CD4-positive, alpha-beta memory T cell (primary cell): ENCODE results near the gene KMT2A. TPM values are rescaled to one million over a fixed set of nuclear protein-coding genes. Genes with fewer than 3 reads are reported as not detected.
"Not testable (repeated sequence)": the region's sequence is repeated elsewhere in the genome, so short reads cannot be mapped to it uniquely, and the experiment has no call there.

Experiments
- CTCF ChIA-PET: fragments of 350-600 bp; sonication (Branson Sonifier 250); formaldehyde crosslinking; loops from one replicate; lab custom pipeline; 2021; ENCODE audit warnings: inconsistent platforms; ENCODE audit not compliant: partially characterized antibody; lab: Charles Lee
- POLR2A ChIA-PET: fragments of 350-600 bp; sonication (Branson Sonifier 250); formaldehyde crosslinking; loops from one replicate; lab custom pipeline; 2021; ENCODE audit not compliant: partially characterized antibody; lab: Charles Lee
- DNase-seq, 5 donors: peaks; one replicate each; pipeline versions ENCODE4 v3.0.0 to v3.0.0-alpha.2; 2020 to 2022; ENCODE audit warnings: mixed read lengths in 1 of 5
- H3K27ac ChIP-seq: one replicate; pipeline ENCODE4 v1.7.0; 2013; ENCODE audit warnings: low read depth, low read length
- H3K27me3 ChIP-seq: 2 replicates; pipeline ENCODE4 v1.7.0; 2013; ENCODE audit warnings: mild to moderate bottlenecking, low read length, moderate library complexity; ENCODE audit not compliant: insufficient read depth
- H3K36me3 ChIP-seq: 2 replicates; pipeline ENCODE4 v1.7.0; 2013; ENCODE audit warnings: mild to moderate bottlenecking, low read length, moderate library complexity; ENCODE audit not compliant: insufficient read depth
- H3K4me1 ChIP-seq: 2 replicates; pipeline ENCODE4 v1.7.0; 2013; ENCODE audit warnings: mild to moderate bottlenecking, low read length, moderate library complexity; ENCODE audit not compliant: insufficient read depth
- H3K4me3 ChIP-seq, 2 donors: one replicate each; pipeline ENCODE4 v1.7.0; 2013; ENCODE audit warnings: low read length in 2 of 2, mild to moderate bottlenecking in 1 of 2
- H3K9me3 ChIP-seq, 2 donors: one replicate each; pipeline ENCODE4 v1.7.0; 2013; ENCODE audit warnings: low read length in 2 of 2, control low read depth in 1 of 2; ENCODE audit not compliant: control insufficient read depth in 1 of 2
- H3K27ac Mint-ChIP-seq, 7 donors: one replicate each; pipeline ENCODE4 v1.8.0; 2020 to 2021; ENCODE audit warnings: mixed read lengths in 7 of 7, mild to moderate bottlenecking in 6 of 7, inconsistent platforms in 3 of 7, moderate library complexity in 3 of 7
- H3K27me3 Mint-ChIP-seq, 2 donors: one replicate each; pipeline ENCODE4 v1.8.0; 2020 to 2021; ENCODE audit warnings: mixed read lengths in 2 of 2
- H3K36me3 Mint-ChIP-seq, 2 donors: one replicate each; pipeline ENCODE4 v1.8.0; 2020 to 2021; ENCODE audit warnings: mixed read lengths in 2 of 2, inconsistent platforms in 1 of 2, mild to moderate bottlenecking in 1 of 2
- H3K4me1 Mint-ChIP-seq, 4 donors: one replicate each; pipeline ENCODE4 v1.8.0; 2020 to 2021; ENCODE audit warnings: mixed read lengths in 4 of 4, mild to moderate bottlenecking in 1 of 4
- H3K4me3 Mint-ChIP-seq, 8 donors: one replicate each; pipeline ENCODE4 v1.8.0; 2020 to 2021; ENCODE audit warnings: mixed read lengths in 8 of 8, mild to moderate bottlenecking in 7 of 8, moderate library complexity in 6 of 8, inconsistent platforms in 3 of 8
- H3K9me3 Mint-ChIP-seq, 8 donors: one replicate each; pipeline ENCODE4 v1.8.0; 2020 to 2021; ENCODE audit warnings: mixed read lengths in 8 of 8, mild to moderate bottlenecking in 5 of 8, inconsistent platforms in 3 of 8, moderate library complexity in 1 of 8
- intact Hi-C: fragments of 100-400 bp; cut with micrococcal nuclease; formaldehyde crosslinking; loops from one replicate; pipeline ENCODE4 v1.15.1; 2023
- polyA plus RNA-seq, 2 donors: library from polyadenylated mRNA; unstranded; fragments of 300-500 nt; fragmentation: Illumina TruSeq; gene quantifications; one replicate each; pipeline ENCODE4 v1.2.3, GENCODE V29; 2021
- total RNA-seq, 2 experiments: library from RNA; stranded (reverse); gene quantifications; one replicate each; pipeline ENCODE4 v1.2.3, GENCODE V29; 2021

KMT2A gene
- total and polyA plus RNA-seq, 4 experiments from 2014 or later: 4.6 to 202 (median 118) TPM

DNA sequence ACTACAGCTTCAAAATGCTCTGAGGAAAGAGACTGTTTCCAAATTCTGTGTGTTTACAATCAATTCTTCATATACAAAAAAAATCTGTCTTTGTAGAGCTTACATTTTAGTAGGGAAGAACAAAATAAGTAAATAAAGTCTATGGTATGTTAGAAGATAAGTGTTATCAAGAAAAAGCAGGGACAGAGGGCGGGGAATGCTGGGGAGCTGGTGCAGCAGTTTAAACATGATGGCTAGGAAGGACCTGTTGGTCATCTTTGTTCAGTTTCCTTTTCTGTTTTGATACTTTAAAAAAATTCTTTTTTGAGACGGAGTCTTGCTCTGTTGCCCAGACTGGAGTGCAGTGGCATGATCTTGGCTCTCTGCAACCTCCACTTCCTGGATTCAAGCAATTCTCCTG, 110.8 kb downstream of the KMT2A start:
- Mint-ChIP-seq H3K27ac (peak overlapping the region in 2 of 7 donors; percentile 28 to 86), H3K27me3 (no peaks in the 10 kb centered on the region), H3K4me3 (no peak overlapping the region), H3K9me3 (no peaks in the 10 kb centered on the region), H3K36me3 (peaks cover 20 to 31% of the 10 kb centered on the region in 2 donors), H3K4me1 (no peaks in the 10 kb centered on the region)
- ChIA-PET POLR2A (interaction anchor here (0.6 kb wide), 1 partner anchor 1283 kb away, joined by 4 read pairs; no protein-coding TSS in a partner anchor), CTCF (no interaction called here)
- Histone ChIP-seq H3K4me1 (no peaks in the 10 kb centered on the region), H3K27me3 (no peaks in the 10 kb centered on the region), H3K36me3 (peaks cover 6% of the 10 kb centered on the region), H3K9me3 (no peaks in the 10 kb centered on the region), H3K4me3 (no peak overlapping the region), H3K27ac (no peak overlapping the region)
- DNase-seq: no peak
- intact Hi-C loops: no loop called here

DNA sequence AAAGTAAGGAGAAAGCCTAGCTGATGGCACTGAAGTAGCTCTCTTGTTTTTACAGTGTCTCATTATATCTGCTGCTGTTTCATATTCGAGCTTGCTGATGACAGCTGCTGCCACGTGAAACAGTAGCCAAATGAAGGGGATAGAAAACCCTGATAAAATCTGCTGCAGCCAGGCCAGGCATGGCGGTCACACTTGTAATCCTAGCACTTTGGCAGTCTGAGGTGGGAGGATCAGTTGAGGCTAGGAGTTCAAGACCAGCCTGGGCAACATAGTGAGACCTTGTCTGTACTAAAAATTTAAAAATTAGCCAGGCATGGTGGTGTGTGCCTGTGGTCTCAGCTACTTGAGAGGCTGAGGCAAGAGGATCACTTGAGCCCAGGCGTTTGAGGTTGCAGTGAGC, 116.0 kb downstream of the KMT2A start:
- DNase-seq: no peak
- Mint-ChIP-seq H3K27ac (no peak overlapping the region), H3K27me3 (no peaks in the 10 kb centered on the region), H3K4me3 (no peak overlapping the region), H3K9me3 (no peaks in the 10 kb centered on the region), H3K4me1 (no peaks in the 10 kb centered on the region), H3K36me3 (peaks cover 34 to 35% of the 10 kb centered on the region in 2 donors)
- Histone ChIP-seq H3K27ac (no peak overlapping the region), H3K4me1 (no peaks in the 10 kb centered on the region), H3K4me3 (no peak overlapping the region), H3K9me3 (no peaks in the 10 kb centered on the region), H3K27me3 (no peaks in the 10 kb centered on the region), H3K36me3 (peaks cover 24% of the 10 kb centered on the region)
- intact Hi-C loops: no loop called here
- ChIA-PET CTCF (interaction anchor here (0.7 kb wide), 1 partner anchor 309 kb away, joined by 3 read pairs; no protein-coding TSS in a partner anchor), POLR2A (no interaction called here)

GRCh38 chr11:118560806-118561205, 124.5 kb downstream of the KMT2A start:
- Mint-ChIP-seq H3K27me3 (no peaks in the 10 kb centered on the region), H3K36me3 (peaks cover 17 to 21% of the 10 kb centered on the region in 2 donors), H3K4me1 (peaks cover 8 to 17% (median 14%) of the 10 kb centered on the region in 4 donors), H3K9me3 (no peaks in the 10 kb centered on the region), H3K27ac (no peak overlapping the region), H3K4me3 (no peak overlapping the region)
- intact Hi-C loops: no loop called here
- Histone ChIP-seq H3K36me3 (peaks cover 11% of the 10 kb centered on the region), H3K27ac (no peak overlapping the region), H3K27me3 (no peaks in the 10 kb centered on the region), H3K4me3 (no peak overlapping the region), H3K9me3 (no peaks in the 10 kb centered on the region), H3K4me1 (peaks cover 5% of the 10 kb centered on the region)
- no peak for DNase-seq
- ChIA-PET CTCF (no interaction called here), POLR2A (no interaction called here)

DNA sequence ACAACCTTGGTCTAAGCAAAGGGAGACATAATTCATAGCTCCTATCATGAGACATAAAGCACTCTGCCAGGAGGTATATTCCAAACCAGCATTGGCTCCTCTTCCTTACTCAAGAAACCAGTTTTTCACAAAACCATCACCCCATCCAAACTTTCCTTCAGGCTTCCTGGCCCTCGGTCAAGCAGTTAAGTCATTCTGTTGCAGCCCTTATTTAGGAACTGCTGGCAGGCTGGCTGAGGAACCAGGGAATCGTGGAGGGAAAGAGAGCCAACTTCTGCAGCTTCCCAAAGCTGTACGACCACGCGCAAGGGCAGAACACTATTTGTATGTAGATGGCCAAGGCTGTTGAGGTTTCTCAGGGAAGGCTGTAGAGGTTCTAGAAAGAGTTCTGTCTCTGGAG, 128.8 kb downstream of the KMT2A start:
- ChIA-PET CTCF (no interaction called here), POLR2A (interaction anchor here (1.1 kb wide), 1 partner anchor 43 kb away, joined by 4 read pairs; no protein-coding TSS in a partner anchor)
- DNase-seq: no peak
- H3K9me3 Mint-ChIP-seq: no peaks in the 10 kb centered on the region
- Histone ChIP-seq H3K27me3 (no peaks in the 10 kb centered on the region), H3K27ac (no peak overlapping the region), H3K4me3 (no peak overlapping the region), H3K36me3 (no peaks in the 10 kb centered on the region), H3K4me1 (peaks cover 5% of the 10 kb centered on the region), H3K9me3 (no peaks in the 10 kb centered on the region)
- H3K4me3 Mint-ChIP-seq: peak overlapping the region; percentile 50 to 90 (median 70)
- peak overlapping the region; percentile 54 to 92 (median 82) for H3K27ac Mint-ChIP-seq
- H3K27me3 Mint-ChIP-seq: no peaks in the 10 kb centered on the region
- intact Hi-C loops: loop anchor here (5.0 kb wide), 1 partner anchor 33 kb away; the partner anchor contains the start of gene TMEM25
- H3K4me1 Mint-ChIP-seq: peaks cover 12 to 20% (median 17%) of the 10 kb centered on the region in 4 donors
- peaks cover 0 to 4% of the 10 kb centered on the region in 2 donors for H3K36me3 Mint-ChIP-seq

GRCh38 chr11:118569670-118570069, 133.4 kb downstream of the KMT2A start:
- Histone ChIP-seq H3K4me1 (peaks cover 29% of the 10 kb centered on the region), H3K27me3 (no peaks in the 10 kb centered on the region), H3K9me3 (no peaks in the 10 kb centered on the region), H3K36me3 (no peaks in the 10 kb centered on the region), H3K27ac (no peak overlapping the region), H3K4me3 (no peak overlapping the region)
- H3K27me3 Mint-ChIP-seq: no peaks in the 10 kb centered on the region
- peaks cover 21 to 41% (median 33%) of the 10 kb centered on the region in 4 donors for H3K4me1 Mint-ChIP-seq
- H3K4me3 Mint-ChIP-seq: no peak overlapping the region
- peaks cover 0 to 15% of the 10 kb centered on the region in 2 donors for H3K36me3 Mint-ChIP-seq
- no peaks in the 10 kb centered on the region for H3K9me3 Mint-ChIP-seq
- intact Hi-C loops: loop anchor here (5.0 kb wide), 3 partner anchors 37 to 167 kb away; partner anchors contain the start of genes ATP5MG, KMT2A and TMEM25
- no peak overlapping the region for H3K27ac Mint-ChIP-seq
- no peak for DNase-seq
- CTCF ChIA-PET: interaction anchor here (0.6 to 1.3 kb wide), 3 partner anchors 30 to 123 kb away, joined by 3 to 6 read pairs (median 3); no protein-coding TSS in a partner anchor
- POLR2A ChIA-PET: interaction anchor here (1.0 kb wide), 1 partner anchor 210 kb away, joined by 3 read pairs; the partner anchor contains the start of gene UBE4A

- peaks cover 35% of the 10 kb centered on the region for H3K4me1 ChIP-seq
- H3K4me1 Mint-ChIP-seq: peaks cover 25 to 42% (median 34%) of the 10 kb centered on the region in 4 donors
- H3K4me3 ChIP-seq: no peak overlapping the region
- H3K36me3 Mint-ChIP-seq: peaks cover 0 to 21% of the 10 kb centered on the region in 2 donors
- CTCF ChIA-PET: interaction anchor here (1.0 kb wide), 1 partner anchor 22 kb away, joined by 6 read pairs; no protein-coding TSS in a partner anchor
- H3K27ac Mint-ChIP-seq: peak overlapping the region; percentile 44 to 99 (median 98)
- peak overlapping the region; percentile 100 for H3K27ac ChIP-seq
- H3K36me3 ChIP-seq: no peaks in the 10 kb centered on the region
- POLR2A ChIA-PET: no interaction called here
- H3K4me3 Mint-ChIP-seq: peak overlapping the region in 2 of 8 donors; percentile 48 to 95
- intact Hi-C loops: loop anchor here (5.0 kb wide), 2 partner anchors 133 to 168 kb away; partner anchors contain the start of genes ATP5MG and KMT2A
- no peaks in the 10 kb centered on the region for H3K27me3 ChIP-seq
- H3K9me3 Mint-ChIP-seq: no peaks in the 10 kb centered on the region
- H3K27me3 Mint-ChIP-seq: no peaks in the 10 kb centered on the region
- no peak for DNase-seq
- H3K9me3 ChIP-seq: no peaks in the 10 kb centered on the region
These were observed 134.5 kb downstream of the KMT2A start for GRCh38 chr11:118570787-118571186.

DNA sequence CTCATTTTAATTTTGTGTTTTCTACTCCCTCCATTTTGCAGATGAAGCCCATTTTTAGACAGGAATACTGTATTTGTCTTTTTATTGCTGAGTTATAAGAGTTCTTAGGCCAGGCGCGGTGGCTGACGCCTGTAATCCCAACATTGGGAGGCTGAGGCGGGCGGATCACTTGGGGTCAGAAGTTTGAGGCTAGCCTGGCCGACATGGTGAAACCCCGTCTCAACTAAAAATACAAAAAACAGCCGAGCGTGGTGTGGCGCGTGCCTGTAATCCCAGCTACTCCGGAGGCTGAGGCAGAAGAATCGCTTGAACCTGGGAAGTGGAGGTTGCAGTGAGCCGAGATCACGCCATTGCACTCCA, 135.4 kb downstream of the KMT2A start:
- peaks cover 28 to 47% (median 39%) of the 10 kb centered on the region in 4 donors for H3K4me1 Mint-ChIP-seq
- H3K9me3 ChIP-seq, H3K27me3 ChIP-seq, H3K36me3 ChIP-seq, DNase-seq, H3K27me3 Mint-ChIP-seq, H3K9me3 Mint-ChIP-seq: not testable (repeated sequence)
- ChIA-PET POLR2A (interaction anchor here (0.7 to 2.3 kb wide), 12 partner anchors 8 to 1307 kb away, joined by 3 to 11 read pairs (median 4); partner anchors contain the start of genes CD3D, DDX6 and JAML), CTCF (interaction anchor here (1.0 kb wide), 1 partner anchor 219 kb away, joined by 3 read pairs; the partner anchor contains the start of gene DDX6)
- peaks cover 0 to 27% of the 10 kb centered on the region in 2 donors for H3K36me3 Mint-ChIP-seq
- peak overlapping the region; percentile 94 to 99 (median 98) for H3K27ac Mint-ChIP-seq
- Histone ChIP-seq H3K27ac (peak overlapping the region; percentile 100), H3K4me1 (peaks cover 43% of the 10 kb centered on the region), H3K4me3 (peak overlapping the region; percentile 14 to 93)
- intact Hi-C loops: loop anchor here (2.0 to 5.0 kb wide), 3 partner anchors 37 to 169 kb away; partner anchors contain the start of genes ATP5MG and KMT2A
- H3K4me3 Mint-ChIP-seq: peak overlapping the region; percentile 92 to 99 (median 98)
